OCI-LY7 (cell line): ENCODE data around the gene MYLK4. TPM values are rescaled to one million over a fixed set of nuclear protein-coding genes. Genes with fewer than 3 reads are reported as not detected.

Experiments
- BruUV-seq: library from RNA; stranded (reverse); fragments of 400-500 nt; replicated peaks from 2 replicates; lab custom pipeline; 2021; lab: Mats Ljungman, UMichigan
- CTCF ChIA-PET: fragments of 300-600 bp; sonication (Branson Sonifier 250); formaldehyde crosslinking; loops from one replicate; lab custom pipeline; 2022; ENCODE audit warnings: antibody characterized with exemption; ENCODE audit not compliant: unreplicated experiment; lab: Charles Lee
- POLR2A ChIA-PET: fragments of 300-600 bp; sonication (Branson Sonifier 250); formaldehyde crosslinking; loops from one replicate; lab custom pipeline; 2022; ENCODE audit warnings: antibody characterized with exemption; lab: Charles Lee
- DNase-seq: peaks from one replicate; pipeline ENCODE4 v3.0.0-alpha.2; 2015; ENCODE audit warnings: low spot score
- H2AFZ ChIP-seq: fragments of 200-600 bp; sonication (generic), shearing (Covaris generic); 2 replicates; pipeline ENCODE4 v1.6.1; 2014; ENCODE audit warnings: mild to moderate bottlenecking, antibody characterized with exemption, low read length, moderate library complexity
- H3K27ac ChIP-seq: fragments of 200-600 bp; sonication (generic); 2 replicates; pipeline ENCODE4 v1.5.1; 2014; ENCODE audit warnings: mixed run types, low read depth, mild to moderate bottlenecking, moderate library complexity, low read length, inconsistent platforms; ENCODE audit not compliant: poor library complexity, severe bottlenecking
- H3K36me3 ChIP-seq: fragments of 200-600 bp; sonication (generic); 2 replicates; pipeline ENCODE4 v1.6.1; 2014; ENCODE audit warnings: mild to moderate bottlenecking, antibody characterized with exemption, low read length, moderate library complexity, mixed read lengths; ENCODE audit not compliant: insufficient read depth
- H3K4me1 ChIP-seq: fragments of 200-600 bp; sonication (generic); 2 replicates; pipeline ENCODE4 v1.5.1; 2014; ENCODE audit warnings: mild to moderate bottlenecking, low read length; ENCODE audit not compliant: insufficient read depth, poor library complexity, severe bottlenecking
- H3K4me2 ChIP-seq: fragments of 200-600 bp; sonication (generic); 2 replicates; pipeline ENCODE4 v1.6.1; 2014; ENCODE audit warnings: mild to moderate bottlenecking, low read length
- H3K4me3 ChIP-seq: fragments of 200-600 bp; sonication (generic); 2 replicates; pipeline ENCODE4 v1.5.1; 2014; ENCODE audit warnings: mild to moderate bottlenecking, low read depth, low read length; ENCODE audit not compliant: poor library complexity, severe bottlenecking
- H3K79me2 ChIP-seq: fragments of 200-600 bp; sonication (generic); 2 replicates; pipeline ENCODE4 v1.6.1; 2016; ENCODE audit warnings: low read depth, mild to moderate bottlenecking, low read length, moderate library complexity, mixed read lengths; ENCODE audit not compliant: insufficient read depth
- H3K9me2 ChIP-seq: fragments of 200-600 bp; sonication (generic); 2 replicates; pipeline ENCODE4 v1.6.1; 2016; ENCODE audit warnings: mild to moderate bottlenecking, low read length, mixed read lengths; ENCODE audit not compliant: insufficient read depth
- H3K9me3 ChIP-seq: fragments of 200-600 bp; sonication (generic); 2 replicates; pipeline ENCODE4 v1.6.1; 2014; ENCODE audit warnings: mild to moderate bottlenecking, mixed run types, low read length, mixed read lengths
- H4K20me1 ChIP-seq: fragments of 200-600 bp; sonication (generic); 2 replicates; pipeline ENCODE4 v1.6.1; 2014; ENCODE audit warnings: mild to moderate bottlenecking, antibody characterized with exemption, low read length, moderate library complexity, mixed read lengths; ENCODE audit not compliant: insufficient read depth
- CTCF ChIP-seq: fragments of 200-600 bp; sonication (generic); conservative IDR thresholded peaks from 2 replicates; pipeline ENCODE4 v1.5.1; 2014; ENCODE audit warnings: mild to moderate bottlenecking, antibody characterized with exemption, low read length, moderate library complexity, mixed read lengths
- EZH2phosphoT487 ChIP-seq: fragments of 200-600 bp; sonication (generic); IDR thresholded peaks from 2 replicates; pipeline ENCODE4 v1.6.1; 2018; ENCODE audit warnings: low read depth, borderline replicate concordance, mild to moderate bottlenecking, mixed run types, antibody characterized with exemption, low read length, moderate library complexity, mixed read lengths
- intact Hi-C: fragments of 100-400 bp; cut with micrococcal nuclease; formaldehyde crosslinking; loops from one replicate; pipeline ENCODE4 v1.10.0; 2022; ENCODE audit not compliant: unreplicated experiment
- total RNA-seq, 2 experiments: library from RNA; depleted of rRNA in 1 of 2; stranded (reverse); fragments of >200 nt in 1 of 2; shearing (Covaris generic) in 1 of 2; gene quantifications; 2 replicates each; pipeline ENCODE4 v1.2.3, GENCODE V29; 2014 to 2022

The MYLK4 gene
- total RNA-seq, 2 experiments from 2014 or later = 0.16 to 0.36 TPM

GRCh38 chr6:2738373-2738979, 12.2 kb downstream of the MYLK4 start:
- Histone ChIP-seq H4K20me1 (no peaks in the 10 kb centered on the region), H3K9me2 (no peaks in the 10 kb centered on the region), H3K4me3 (no peak overlapping the region), H3K36me3 (no peaks in the 10 kb centered on the region), H3K79me2 (no peaks in the 10 kb centered on the region), H3K4me2 (no peak overlapping the region), H3K4me1 (peaks cover 22% of the 10 kb centered on the region), H3K9me3 (no peaks in the 10 kb centered on the region), H3K27ac (no peak overlapping the region), H2AFZ (no peak overlapping the region)
- no TSS peak for BruUV-seq
- CTCF ChIA-PET = interaction anchor here (1.6 kb wide), 1 partner anchor 11 kb away, joined by 5 read pairs; no protein-coding TSS in a partner anchor
- POLR2A ChIA-PET = interaction anchor here (0.6 to 2.1 kb wide), 5 partner anchors 15 to 1043 kb away, joined by 3 to 7 read pairs (median 4); no protein-coding TSS in a partner anchor
- DNase-seq = peak; percentile 69
- intact Hi-C loops = loop anchor here (1.0 to 2.0 kb wide), 3 partner anchors 14 to 194 kb away; no protein-coding TSS in a partner anchor
- no peak for TF ChIP-seq EZH2phosphoT487
- peak; percentile 95 for TF ChIP-seq CTCF

GRCh38 chr6:2737885-2738284, 12.8 kb downstream of the MYLK4 start:
- Histone ChIP-seq H3K9me2 (no peaks in the 10 kb centered on the region), H3K36me3 (no peaks in the 10 kb centered on the region), H3K4me3 (no peak overlapping the region), H3K79me2 (no peaks in the 10 kb centered on the region), H3K9me3 (no peaks in the 10 kb centered on the region), H3K4me2 (no peak overlapping the region), H3K27ac (no peak overlapping the region), H2AFZ (no peak overlapping the region), H4K20me1 (no peaks in the 10 kb centered on the region), H3K4me1 (peaks cover 28% of the 10 kb centered on the region)
- POLR2A ChIA-PET = interaction anchor here (0.6 to 2.1 kb wide), 5 partner anchors 15 to 1042 kb away, joined by 3 to 7 read pairs (median 4); no protein-coding TSS in a partner anchor
- TF ChIP-seq CTCF = no peak
- TF ChIP-seq EZH2phosphoT487 = no peak
- CTCF ChIA-PET = interaction anchor here (0.6 to 1.6 kb wide), 2 partner anchors 12 to 20 kb away, joined by 4 to 5 read pairs; no protein-coding TSS in a partner anchor
- BruUV-seq = no TSS peak
- DNase-seq = no peak
- intact Hi-C loops = loop anchor here (1.0 to 2.0 kb wide), 3 partner anchors 15 to 194 kb away; no protein-coding TSS in a partner anchor
